ENCODE measurements around the gene SLC6A17.

DNA sequence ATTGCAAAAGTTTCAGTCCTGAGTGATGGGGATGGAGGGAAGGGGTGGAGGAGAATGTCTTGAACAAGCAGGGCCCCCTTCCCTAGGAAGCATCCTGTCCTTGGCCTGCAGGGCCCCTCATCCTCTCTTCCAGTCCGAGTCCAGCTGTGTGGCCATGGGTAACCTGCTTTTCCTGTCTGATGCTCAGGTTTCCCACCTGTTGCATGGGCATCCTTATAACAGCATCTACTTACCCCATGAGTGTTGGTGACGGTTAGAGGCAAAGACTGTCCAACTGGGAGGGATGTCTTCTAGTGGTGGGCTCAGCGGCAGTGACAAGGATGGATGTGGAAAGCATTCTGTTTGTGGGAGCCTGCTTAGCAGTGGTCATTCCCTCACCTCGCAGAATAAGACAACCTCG, 36.1 kb upstream of the SLC6A17 start:
- TF ChIP-seq, protein P1, sequence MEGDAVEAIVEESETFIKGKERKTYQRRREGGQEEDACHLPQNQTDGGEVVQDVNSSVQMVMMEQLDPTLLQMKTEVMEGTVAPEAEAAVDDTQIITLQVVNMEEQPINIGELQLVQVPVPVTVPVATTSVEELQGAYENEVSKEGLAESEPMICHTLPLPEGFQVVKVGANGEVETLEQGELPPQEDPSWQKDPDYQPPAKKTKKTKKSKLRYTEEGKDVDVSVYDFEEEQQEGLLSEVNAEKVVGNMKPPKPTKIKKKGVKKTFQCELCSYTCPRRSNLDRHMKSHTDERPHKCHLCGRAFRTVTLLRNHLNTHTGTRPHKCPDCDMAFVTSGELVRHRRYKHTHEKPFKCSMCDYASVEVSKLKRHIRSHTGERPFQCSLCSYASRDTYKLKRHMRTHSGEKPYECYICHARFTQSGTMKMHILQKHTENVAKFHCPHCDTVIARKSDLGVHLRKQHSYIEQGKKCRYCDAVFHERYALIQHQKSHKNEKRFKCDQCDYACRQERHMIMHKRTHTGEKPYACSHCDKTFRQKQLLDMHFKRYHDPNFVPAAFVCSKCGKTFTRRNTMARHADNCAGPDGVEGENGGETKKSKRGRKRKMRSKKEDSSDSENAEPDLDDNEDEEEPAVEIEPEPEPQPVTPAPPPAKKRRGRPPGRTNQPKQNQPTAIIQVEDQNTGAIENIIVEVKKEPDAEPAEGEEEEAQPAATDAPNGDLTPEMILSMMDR (IDR thresholded peaks at IDR 0.05), result no peak
- no peak for TF ChIP-seq POLR2A (IDR thresholded peaks at IDR 0.05)

Data from right lobe of liver (tissue), 4 donors.